PC-9 (cell line): ENCODE measurements around the gene RADIL.

Experiments
- EZH2 ChIP-seq: fragments of 200-600 bp; sonication (generic); IDR thresholded peaks from 2 replicates; pipeline ENCODE4 v1.8.0; 2017; ENCODE audit warnings: antibody characterized with exemption, low read depth
- TF ChIP-seq, protein P1 (sequence below): fragments of 200-600 bp; sonication (generic); conservative IDR thresholded peaks from 2 replicates; pipeline ENCODE4 v1.6.1; 2017; ENCODE audit warnings: mixed run types, antibody characterized with exemption, mild to moderate bottlenecking, moderate library complexity

DNA sequence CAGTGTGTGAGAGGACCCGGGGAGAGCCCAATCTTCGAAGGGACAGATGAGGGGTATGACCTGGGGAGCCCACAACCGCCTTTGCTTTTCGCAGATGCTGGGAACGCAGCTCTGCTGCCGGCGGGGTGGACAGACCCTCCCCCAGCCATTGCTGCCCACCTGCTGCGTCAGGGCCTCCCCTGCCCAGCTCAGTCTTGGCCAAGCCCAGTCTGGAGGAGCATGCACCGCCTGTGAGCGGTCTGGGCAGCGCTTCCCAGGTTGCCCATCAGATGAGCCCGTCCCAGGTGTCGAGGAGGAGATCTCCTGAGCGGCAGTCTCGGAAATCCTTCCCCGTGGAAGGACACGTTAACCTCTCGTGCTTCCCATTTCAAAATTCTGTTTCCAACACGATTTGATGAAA is 125.4 kb downstream of the RADIL start:
- no peak for TF ChIP-seq EZH2
- TF ChIP-seq, protein P1, sequence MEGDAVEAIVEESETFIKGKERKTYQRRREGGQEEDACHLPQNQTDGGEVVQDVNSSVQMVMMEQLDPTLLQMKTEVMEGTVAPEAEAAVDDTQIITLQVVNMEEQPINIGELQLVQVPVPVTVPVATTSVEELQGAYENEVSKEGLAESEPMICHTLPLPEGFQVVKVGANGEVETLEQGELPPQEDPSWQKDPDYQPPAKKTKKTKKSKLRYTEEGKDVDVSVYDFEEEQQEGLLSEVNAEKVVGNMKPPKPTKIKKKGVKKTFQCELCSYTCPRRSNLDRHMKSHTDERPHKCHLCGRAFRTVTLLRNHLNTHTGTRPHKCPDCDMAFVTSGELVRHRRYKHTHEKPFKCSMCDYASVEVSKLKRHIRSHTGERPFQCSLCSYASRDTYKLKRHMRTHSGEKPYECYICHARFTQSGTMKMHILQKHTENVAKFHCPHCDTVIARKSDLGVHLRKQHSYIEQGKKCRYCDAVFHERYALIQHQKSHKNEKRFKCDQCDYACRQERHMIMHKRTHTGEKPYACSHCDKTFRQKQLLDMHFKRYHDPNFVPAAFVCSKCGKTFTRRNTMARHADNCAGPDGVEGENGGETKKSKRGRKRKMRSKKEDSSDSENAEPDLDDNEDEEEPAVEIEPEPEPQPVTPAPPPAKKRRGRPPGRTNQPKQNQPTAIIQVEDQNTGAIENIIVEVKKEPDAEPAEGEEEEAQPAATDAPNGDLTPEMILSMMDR: no peak
